ENCODE data around the gene GRAMD4.

DNA sequence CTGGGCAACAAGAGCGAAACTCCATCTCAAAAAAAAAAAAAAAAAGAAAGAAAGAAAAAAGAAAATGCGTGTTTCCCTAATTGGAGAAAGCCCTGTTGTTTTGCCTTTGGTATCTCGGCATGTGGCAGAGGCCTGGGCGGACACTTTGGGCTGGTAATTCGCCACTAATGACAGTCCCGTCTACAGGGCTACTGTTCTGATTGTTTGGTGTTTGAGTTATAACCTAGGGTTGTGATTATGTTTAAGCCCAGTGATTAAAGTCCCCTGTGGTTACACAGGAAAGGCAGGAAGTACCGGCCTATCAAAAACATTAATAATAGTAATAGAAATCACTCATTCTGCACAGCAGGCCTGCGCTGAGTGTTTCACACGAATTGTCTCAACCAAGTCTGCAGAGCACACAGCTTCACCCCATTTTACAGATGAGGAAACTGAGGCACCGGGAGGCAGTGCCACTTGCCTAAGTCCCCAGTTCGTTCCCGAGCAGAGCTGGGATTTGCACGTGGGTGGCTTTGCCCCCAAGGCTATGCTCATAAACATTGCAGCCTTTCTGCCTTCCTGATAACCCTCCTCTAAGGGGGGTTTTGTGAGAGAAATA is 39.1 kb upstream of the GRAMD4 start:
- TF ChIP-seq CTCF (IDR thresholded peaks at IDR 0.05) = no peak
- TF ChIP-seq EZH2 (IDR thresholded peaks at IDR 0.05; ENCODE audit: borderline replicate concordance, insufficient read depth, low read depth, low read length, poor library complexity, severe bottlenecking) = no peak

Data from B cell (primary cell).